Trophoblast cell (in vitro differentiated cells and primary cell): Measurements from ENCODE around the gene ZFHX2.

ENCODE experiments used
- DNase-seq, 2 donors: peaks; one replicate each; pipeline ENCODE4 v3.0.0-alpha.2; 2016
- H2AFZ ChIP-seq: 2 replicates; pipeline ENCODE4 v1.6.1; 2013; ENCODE audit warnings: low read length, moderate library complexity, mild to moderate bottlenecking; ENCODE audit not compliant: insufficient read depth, poor library complexity
- H2AK5ac ChIP-seq: 2 replicates; pipeline ENCODE4 v1.6.1; 2013; ENCODE audit warnings: mild to moderate bottlenecking, low read length
- H2BK120ac ChIP-seq: 2 replicates; pipeline ENCODE4 v1.6.1; 2013; ENCODE audit warnings: low read length, mild to moderate bottlenecking, moderate library complexity; ENCODE audit not compliant: insufficient read depth, poor library complexity
- H2BK12ac ChIP-seq: 2 replicates; pipeline ENCODE4 v1.6.1; 2013; ENCODE audit warnings: mild to moderate bottlenecking, low read length, moderate library complexity
- H2BK5ac ChIP-seq: 2 replicates; pipeline ENCODE4 v1.6.1; 2013; ENCODE audit warnings: low read length, low read depth, moderate library complexity, mild to moderate bottlenecking; ENCODE audit not compliant: poor library complexity
- H3K14ac ChIP-seq: 2 replicates; pipeline ENCODE4 v1.6.1; 2013; ENCODE audit warnings: mild to moderate bottlenecking, low read length
- H3K18ac ChIP-seq: 2 replicates; pipeline ENCODE4 v1.6.1; 2013; ENCODE audit warnings: mild to moderate bottlenecking, low read length
- H3K23ac ChIP-seq: 2 replicates; pipeline ENCODE4 v1.6.1; 2013; ENCODE audit warnings: low read length
- H3K27ac ChIP-seq: 2 replicates; pipeline ENCODE4 v1.5.1; 2013; ENCODE audit warnings: low read depth, mild to moderate bottlenecking, inconsistent platforms, low read length, moderate library complexity
- H3K27me3 ChIP-seq: 2 replicates; pipeline ENCODE4 v1.6.1; 2013; ENCODE audit warnings: inconsistent platforms, mild to moderate bottlenecking, low read length, moderate library complexity; ENCODE audit not compliant: insufficient read depth
- H3K36me3 ChIP-seq, 2 experiments: 1 replicate in 1 of 2; 2 replicates in 1 of 2; pipeline ENCODE4 v1.6.1; 2013; ENCODE audit warnings: low read length in 2 of 2, mild to moderate bottlenecking in 2 of 2, moderate library complexity in 1 of 2; ENCODE audit not compliant: insufficient read depth in 2 of 2, control insufficient read depth in 1 of 2
- H3K4ac ChIP-seq: 2 replicates; pipeline ENCODE4 v1.6.1; 2013; ENCODE audit warnings: low read depth, mild to moderate bottlenecking, low read length, moderate library complexity
- H3K4me1 ChIP-seq, 2 experiments: 1 replicate in 1 of 2; 2 replicates in 1 of 2; pipeline ENCODE4 v1.6.1; 2013; ENCODE audit warnings: low read length in 2 of 2, mild to moderate bottlenecking in 2 of 2, moderate library complexity in 1 of 2; ENCODE audit not compliant: insufficient read depth in 2 of 2, control insufficient read depth in 1 of 2
- H3K4me2 ChIP-seq: 2 replicates; pipeline ENCODE4 v1.6.1; 2013; ENCODE audit warnings: inconsistent platforms, mild to moderate bottlenecking, low read length, moderate library complexity
- H3K4me3 ChIP-seq: 2 replicates; pipeline ENCODE4 v1.5.1; 2013; ENCODE audit warnings: mild to moderate bottlenecking, low read depth, low read length, inconsistent platforms
- H3K79me1 ChIP-seq: one replicate; pipeline ENCODE4 v1.6.1; 2013; ENCODE audit warnings: low read length
- H3K79me2 ChIP-seq: 2 replicates; pipeline ENCODE4 v1.6.1; 2013; ENCODE audit warnings: low read length, mild to moderate bottlenecking; ENCODE audit not compliant: control insufficient read depth, insufficient read depth, poor library complexity
- H3K9ac ChIP-seq: 2 replicates; pipeline ENCODE4 v1.6.1; 2013; ENCODE audit warnings: mild to moderate bottlenecking, low read length
- H3K9me3 ChIP-seq: 2 replicates; pipeline ENCODE4 v1.6.1; 2013; ENCODE audit warnings: low read depth, mild to moderate bottlenecking, control low read depth, inconsistent platforms, low read length; ENCODE audit not compliant: insufficient read depth
- H4K12ac ChIP-seq: 2 replicates; pipeline ENCODE4 v1.6.1; 2013; ENCODE audit warnings: low read depth, mild to moderate bottlenecking, low read length, moderate library complexity
- H4K8ac ChIP-seq: 2 replicates; pipeline ENCODE4 v1.6.1; 2013; ENCODE audit warnings: low read depth, mild to moderate bottlenecking, low read length, moderate library complexity
- H4K91ac ChIP-seq: one replicate; pipeline ENCODE4 v1.6.1; 2013; ENCODE audit warnings: low read depth, mild to moderate bottlenecking, low read length, moderate library complexity
- WGBS: extraction: QIAGEN DNeasy Blood & Tissue Kit; methylation state at CpG from one replicate; pipeline ENCODE4 v1.1.7; 2013; ENCODE audit warnings: missing lambda C conversion rate; ENCODE audit not compliant: insufficient read length, insufficient coverage; ENCODE audit errors: extremely low coverage; 5-methylcytosine and 5-hydroxymethylcytosine counted together

ZFHX2 gene

GRCh38 chr14:23533652-23534435, 17.7 kb downstream of the ZFHX2 start:
- no CpG with 5 or more reads among the region's 16 CpGs for WGBS
- Histone ChIP-seq H3K4me3 (no peak overlapping the region), H2AK5ac (no peak overlapping the region), H3K79me2 (no peaks in the 10 kb centered on the region), H3K9me3 (no peaks in the 10 kb centered on the region), H3K23ac (no peak overlapping the region), H3K14ac (no peak overlapping the region), H2BK120ac (no peak overlapping the region), H3K27ac (no peak overlapping the region), H3K4ac (no peak overlapping the region), H3K36me3 (no peaks in the 10 kb centered on the region), H3K79me1 (no peaks in the 10 kb centered on the region), H4K8ac (no peak overlapping the region), H3K4me2 (no peak overlapping the region), H3K18ac (no peak overlapping the region), H3K27me3 (no peaks in the 10 kb centered on the region), H3K4me1 (no peaks in the 10 kb centered on the region), H3K9ac (no peak overlapping the region), H2BK5ac (no peak overlapping the region), H4K91ac (no peak overlapping the region), H2AFZ (no peak overlapping the region), H4K12ac (no peak overlapping the region), H2BK12ac (no peak overlapping the region)
- no peak for DNase-seq

GRCh38 chr14:23532658-23533057, 18.9 kb downstream of the ZFHX2 start:
- Histone ChIP-seq H3K9ac (peak overlapping the region; percentile 19), H2AFZ (no peak overlapping the region), H3K9me3 (no peaks in the 10 kb centered on the region), H3K36me3 (no peaks in the 10 kb centered on the region), H2BK120ac (no peak overlapping the region), H3K79me1 (no peaks in the 10 kb centered on the region), H3K18ac (no peak overlapping the region), H3K79me2 (no peaks in the 10 kb centered on the region), H3K14ac (no peak overlapping the region), H3K27ac (no peak overlapping the region), H2BK12ac (no peak overlapping the region), H3K4me2 (no peak overlapping the region), H2AK5ac (no peak overlapping the region), H3K4ac (no peak overlapping the region), H4K8ac (no peak overlapping the region), H3K4me3 (no peak overlapping the region), H3K23ac (no peak overlapping the region), H3K4me1 (peaks cover 0 to 3% of the 10 kb centered on the region in 2 experiments), H4K91ac (no peak overlapping the region), H3K27me3 (no peaks in the 10 kb centered on the region), H4K12ac (no peak overlapping the region), H2BK5ac (no peak overlapping the region)
- DNase-seq: no peak
- no CpG with 5 or more reads among the region's 7 CpGs for WGBS

- WGBS: no CpG with 5 or more reads among the region's 12 CpGs
- no peaks in the 10 kb centered on the region for H3K79me1 ChIP-seq
- no peak overlapping the region for H4K12ac ChIP-seq
- H3K4ac ChIP-seq: no peak overlapping the region
- no peak overlapping the region for H2BK120ac ChIP-seq
- no peak overlapping the region for H3K4me3 ChIP-seq
- H2AK5ac ChIP-seq: no peak overlapping the region
- H4K8ac ChIP-seq: no peak overlapping the region
- H3K18ac ChIP-seq: no peak overlapping the region
- H3K9ac ChIP-seq: no peak overlapping the region
- no peaks in the 10 kb centered on the region for H3K79me2 ChIP-seq
- H3K27ac ChIP-seq: no peak overlapping the region
- peaks cover 0 to 3% of the 10 kb centered on the region in 2 experiments for H3K36me3 ChIP-seq
- no peaks in the 10 kb centered on the region for H3K9me3 ChIP-seq
- H3K14ac ChIP-seq: no peak overlapping the region
- no peak overlapping the region for H3K23ac ChIP-seq
- H2BK12ac ChIP-seq: no peak overlapping the region
- peaks cover 0 to 3% of the 10 kb centered on the region in 2 experiments for H3K4me1 ChIP-seq
- no peak overlapping the region for H4K91ac ChIP-seq
- H3K4me2 ChIP-seq: no peak overlapping the region
- DNase-seq: no peak
- no peak overlapping the region for H2BK5ac ChIP-seq
- no peaks in the 10 kb centered on the region for H3K27me3 ChIP-seq
- H2AFZ ChIP-seq: no peak overlapping the region
These were observed 20.2 kb downstream of the ZFHX2 start for GRCh38 chr14:23531391-23531790.

GRCh38 chr14:23530375-23531055, 21.1 kb downstream of the ZFHX2 start:
- Histone ChIP-seq H3K14ac (no peak overlapping the region), H2AFZ (no peak overlapping the region), H3K79me1 (no peaks in the 10 kb centered on the region), H3K27ac (no peak overlapping the region), H3K4ac (no peak overlapping the region), H3K18ac (no peak overlapping the region), H3K9me3 (no peaks in the 10 kb centered on the region), H3K4me2 (no peak overlapping the region), H3K23ac (no peak overlapping the region), H3K4me1 (peaks cover 0 to 3% of the 10 kb centered on the region in 2 experiments), H3K9ac (no peak overlapping the region), H2BK120ac (no peak overlapping the region), H2BK12ac (no peak overlapping the region), H2BK5ac (no peak overlapping the region), H4K91ac (no peak overlapping the region), H3K79me2 (no peaks in the 10 kb centered on the region), H4K12ac (no peak overlapping the region), H2AK5ac (no peak overlapping the region), H4K8ac (no peak overlapping the region), H3K27me3 (no peaks in the 10 kb centered on the region), H3K36me3 (peaks cover 0 to 3% of the 10 kb centered on the region in 2 experiments), H3K4me3 (no peak overlapping the region)
- no peak for DNase-seq
- WGBS: no CpG with 5 or more reads among the region's 10 CpGs
